Measurements from ENCODE around the gene C16orf92. TPM values are rescaled to one million over a fixed set of nuclear protein-coding genes. Genes with fewer than 3 reads are reported as not detected.

C16orf92 gene
- total RNA-seq, 1 donor from 2014 or later: not detected

GRCh38 chr16:30026449-30026848 lies 3.5 kb downstream of the C16orf92 start:
- DNase-seq (ENCODE audit: low spot score, unreplicated experiment): no peak
- TF ChIP-seq CTCF (IDR thresholded peaks at IDR 0.05; ENCODE audit: unreplicated experiment): no peak
- H3K4me3 Mint-ChIP-seq (ENCODE audit: low read depth): no peak overlapping the region
- no peak overlapping the region for H3K27ac Mint-ChIP-seq
- H3K27me3 Mint-ChIP-seq: peaks cover 47% of the 10 kb centered on the region
- H3K9me3 Mint-ChIP-seq (ENCODE audit: low read depth): no peaks in the 10 kb centered on the region
- H3K4me1 Mint-ChIP-seq (ENCODE audit: low read depth): no peaks in the 10 kb centered on the region
- no peaks in the 10 kb centered on the region for H3K36me3 Mint-ChIP-seq (ENCODE audit: insufficient read depth)

GRCh38 chr16:30027588-30028437 lies 4.8 kb downstream of the C16orf92 start:
- Mint-ChIP-seq H3K27me3 (peaks cover 58% of the 10 kb centered on the region), H3K4me1 (ENCODE audit: low read depth) (no peaks in the 10 kb centered on the region), H3K4me3 (ENCODE audit: low read depth) (no peak overlapping the region), H3K36me3 (ENCODE audit: insufficient read depth) (no peaks in the 10 kb centered on the region), H3K27ac (no peak overlapping the region), H3K9me3 (ENCODE audit: low read depth) (no peaks in the 10 kb centered on the region)
- no peak for TF ChIP-seq CTCF (IDR thresholded peaks at IDR 0.05; ENCODE audit: unreplicated experiment)
- no peak for DNase-seq (ENCODE audit: low spot score, unreplicated experiment)

- H3K36me3 Mint-ChIP-seq (ENCODE audit: insufficient read depth): no peaks in the 10 kb centered on the region
- no peak for TF ChIP-seq CTCF (IDR thresholded peaks at IDR 0.05; ENCODE audit: unreplicated experiment)
- no peaks in the 10 kb centered on the region for H3K9me3 Mint-ChIP-seq (ENCODE audit: low read depth)
- no peak overlapping the region for H3K4me3 Mint-ChIP-seq (ENCODE audit: low read depth)
- no peak overlapping the region for H3K27ac Mint-ChIP-seq
- H3K4me1 Mint-ChIP-seq (ENCODE audit: low read depth): no peaks in the 10 kb centered on the region
- peak; percentile 64 for DNase-seq (ENCODE audit: low spot score, unreplicated experiment)
- H3K27me3 Mint-ChIP-seq: peaks cover 63% of the 10 kb centered on the region
Measured at GRCh38 chr16:30028438-30029076, 5.6 kb downstream of the C16orf92 start.

- H3K9me3 Mint-ChIP-seq (ENCODE audit: low read depth): no peaks in the 10 kb centered on the region
- H3K4me3 Mint-ChIP-seq (ENCODE audit: low read depth): peak overlapping the region; percentile 42
- H3K27me3 Mint-ChIP-seq: peaks cover 63% of the 10 kb centered on the region
- TF ChIP-seq CTCF (IDR thresholded peaks at IDR 0.05; ENCODE audit: unreplicated experiment): no peak
- no peak for DNase-seq (ENCODE audit: low spot score, unreplicated experiment)
- no peaks in the 10 kb centered on the region for H3K4me1 Mint-ChIP-seq (ENCODE audit: low read depth)
- no peak overlapping the region for H3K27ac Mint-ChIP-seq
- no peaks in the 10 kb centered on the region for H3K36me3 Mint-ChIP-seq (ENCODE audit: insufficient read depth)
Measured at GRCh38 chr16:30030011-30030685, 7.2 kb downstream of the C16orf92 start.

- no peaks in the 10 kb centered on the region for H3K9me3 Mint-ChIP-seq (ENCODE audit: low read depth)
- no peaks in the 10 kb centered on the region for H3K4me1 Mint-ChIP-seq (ENCODE audit: low read depth)
- H3K27me3 Mint-ChIP-seq: peaks cover 70% of the 10 kb centered on the region
- H3K27ac Mint-ChIP-seq: no peak within 1 kb of the TSS
- no peak for DNase-seq (ENCODE audit: low spot score, unreplicated experiment)
- TF ChIP-seq CTCF (IDR thresholded peaks at IDR 0.05; ENCODE audit: unreplicated experiment): no peak
- no peaks in the 10 kb centered on the region for H3K36me3 Mint-ChIP-seq (ENCODE audit: insufficient read depth)
- peak within 1 kb of the TSS; percentile 42 for H3K4me3 Mint-ChIP-seq (ENCODE audit: low read depth)
Measured at GRCh38 chr16:30030841-30031413, 7.9 kb downstream of the C16orf92 start, which contains the start of gene TLCD3B. Gene TLCD3B, minus strand, starts transcription at chr16:30031271. Its CDS starts 744 bp downstream, at chr16:30030527.

Data from progenitor cell of endocrine pancreas (in vitro differentiated cells).